DOHH2 (cell line): ENCODE results near the gene CNKSR2.

ENCODE experiments used
- EZH2phosphoT487 ChIP-seq: fragments of 200-600 bp; sonication (generic); IDR thresholded peaks from 2 replicates; pipeline ENCODE4 v1.6.1; 2017; ENCODE audit warnings: borderline replicate concordance, mild to moderate bottlenecking, antibody characterized with exemption, low read length, moderate library complexity, mixed read lengths
- TF ChIP-seq, protein P1 (sequence below): fragments of 200-600 bp; sonication (generic); IDR thresholded peaks from one replicate; pipeline ENCODE4 v1.5.1; 2014; ENCODE audit warnings: antibody characterized with exemption, mild to moderate bottlenecking, low read depth, low read length; ENCODE audit not compliant: poor library complexity, severe bottlenecking

GRCh38 chrX:21606002-21606401 is 231.8 kb downstream of the CNKSR2 start:
- TF ChIP-seq, protein P1, sequence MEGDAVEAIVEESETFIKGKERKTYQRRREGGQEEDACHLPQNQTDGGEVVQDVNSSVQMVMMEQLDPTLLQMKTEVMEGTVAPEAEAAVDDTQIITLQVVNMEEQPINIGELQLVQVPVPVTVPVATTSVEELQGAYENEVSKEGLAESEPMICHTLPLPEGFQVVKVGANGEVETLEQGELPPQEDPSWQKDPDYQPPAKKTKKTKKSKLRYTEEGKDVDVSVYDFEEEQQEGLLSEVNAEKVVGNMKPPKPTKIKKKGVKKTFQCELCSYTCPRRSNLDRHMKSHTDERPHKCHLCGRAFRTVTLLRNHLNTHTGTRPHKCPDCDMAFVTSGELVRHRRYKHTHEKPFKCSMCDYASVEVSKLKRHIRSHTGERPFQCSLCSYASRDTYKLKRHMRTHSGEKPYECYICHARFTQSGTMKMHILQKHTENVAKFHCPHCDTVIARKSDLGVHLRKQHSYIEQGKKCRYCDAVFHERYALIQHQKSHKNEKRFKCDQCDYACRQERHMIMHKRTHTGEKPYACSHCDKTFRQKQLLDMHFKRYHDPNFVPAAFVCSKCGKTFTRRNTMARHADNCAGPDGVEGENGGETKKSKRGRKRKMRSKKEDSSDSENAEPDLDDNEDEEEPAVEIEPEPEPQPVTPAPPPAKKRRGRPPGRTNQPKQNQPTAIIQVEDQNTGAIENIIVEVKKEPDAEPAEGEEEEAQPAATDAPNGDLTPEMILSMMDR = no peak
- TF ChIP-seq EZH2phosphoT487 = no peak
